Psoas muscle (tissue), 8 donors: Measurements from ENCODE around the gene SAA4. TPM values are rescaled to one million over a fixed set of nuclear protein-coding genes. Genes with fewer than 3 reads are reported as not detected.
"Not testable (repeated sequence)": the region's sequence is repeated elsewhere in the genome, so short reads cannot be mapped to it uniquely, and the experiment has no call there.

Source experiments
- ATAC-seq, 4 donors: fragments of 200-7000 bp; cut with Tn5 transposase; one replicate each; pipeline ENCODE4 v1.9.1; 2020; ENCODE audit warnings: moderate library complexity in 3 of 4, mild to moderate bottlenecking in 2 of 4
- DNase-seq, 2 donors: peaks; one replicate each; pipeline ENCODE4 v3.0.0-alpha.2; 2020
- H3K27ac ChIP-seq: fragments of 200-600 bp; one replicate; pipeline ENCODE4 v1.8.0; 2022
- H3K27me3 ChIP-seq, 3 donors: fragments of 200-600 bp in 1 of 3; one replicate each; pipeline versions ENCODE4 v1.6.1 to v1.8.0; 2013 to 2022; ENCODE audit warnings: low read length in 2 of 3, mild to moderate bottlenecking in 2 of 3, moderate library complexity in 1 of 3; ENCODE audit not compliant: insufficient read depth in 3 of 3
- H3K36me3 ChIP-seq, 2 donors: fragments of 200-600 bp in 1 of 2; one replicate each; pipeline versions ENCODE4 v1.6.1 to v1.8.0; 2013 to 2022; ENCODE audit warnings: low read depth in 1 of 2, mild to moderate bottlenecking in 1 of 2, moderate library complexity in 1 of 2; ENCODE audit not compliant: insufficient read depth in 1 of 2
- H3K4me1 ChIP-seq: fragments of 200-600 bp; one replicate; pipeline ENCODE4 v1.8.0; 2022
- H3K4me3 ChIP-seq: fragments of 200-600 bp; one replicate; pipeline ENCODE4 v1.8.0; 2022; ENCODE audit warnings: mild to moderate bottlenecking
- H3K9me3 ChIP-seq: fragments of 200-600 bp; one replicate; pipeline ENCODE4 v1.8.0; 2022
- CTCF ChIP-seq: fragments of 200-600 bp; IDR thresholded peaks from one replicate; pipeline ENCODE4 v1.8.0; 2022; ENCODE audit warnings: antibody characterized with exemption
- WGBS, 3 donors: extraction: QIAGEN DNeasy Blood & Tissue Kit; methylation state at CpG; one replicate each; pipeline versions ENCODE4 v1.1.6 to v1.1.7; 2013; 5-methylcytosine and 5-hydroxymethylcytosine counted together
- intact Hi-C, 2 donors: fragments of 100-400 bp; cut with DNase I; formaldehyde crosslinking; loops; one replicate each; pipeline versions ENCODE4 v1.11.0 to v1.14.2; 2022
- polyA plus RNA-seq, 3 donors: library from polyadenylated mRNA; stranded (reverse); fragments of 200-250 nt; gene quantifications; one replicate each; pipeline ENCODE4 v1.2.3, GENCODE V29; 2013
- total RNA-seq, 4 donors: library from RNA; stranded (reverse); fragmentation: NEBNext Ultra II Directional in 2 of 4; extraction: Animal tissue kit (Norgen Biotek cat#: 25700) in 2 of 4; gene quantifications; one replicate each; pipeline versions ENCODE4 v1.2.1 to v1.2.4, GENCODE V29; 2021 to 2023
- donor health status: healthy with polysubstance abuse.
- donor health status: DM: no; HTN: no; CAD: no; lungs with moderate emphysema.
- donor health status: Bipolar disorder and iron deficiency.
- donor health status: healthy.
- donor health status: DM: yes; HTN: yes; CAD: no.
- donor health status: DM: no; HTN: no; CAD: no.
- donor health status: DM: no; HTN: no; CAD: no.
- donor health status: DM: yes; HTN: yes; CAD: no.

Gene SAA4
- total and polyA plus RNA-seq, 7 donors: 0.05 to 2.9 (median 0.46) TPM; not detected in 4

GRCh38 chr11:18265949-18266348 lies 29.3 kb upstream of the SAA4 start, which contains the start of gene SAA1:
Gene SAA1, plus strand, starts transcription at chr11:18266264. Its CDS starts 624 bp downstream, at chr11:18266888.
- no peak for TF ChIP-seq CTCF
- Histone ChIP-seq H3K4me1 (no peaks in the 10 kb centered on the region), H3K9me3 (no peaks in the 10 kb centered on the region), H3K4me3 (no peak within 1 kb of the TSS), H3K27me3 (peaks cover 0 to 4% (median 0%) of the 10 kb centered on the region in 3 donors), H3K27ac (no peak within 1 kb of the TSS), H3K36me3 (no peaks in the 10 kb centered on the region)
- ATAC-seq (peak; percentile 15 to 72 (median 47)), DNase-seq (no peak)
- intact Hi-C loops: loop anchor here in 1 of 2 donors (10.0 kb wide), 1 partner anchor 721 kb away; the partner anchor contains the start of genes OTOG and USH1C
- WGBS, 3 donors: 48 to 56% (median 51%) methylated on average over 8 of the region's 8 CpGs

- no peaks in the 10 kb centered on the region for H3K36me3 ChIP-seq
- 44 to 69% (median 67%) methylated on average over 1 of the region's 1 CpG for WGBS, 3 donors
- peaks cover 0 to 5% (median 0%) of the 10 kb centered on the region in 3 donors for H3K27me3 ChIP-seq
- H3K4me1 ChIP-seq: no peaks in the 10 kb centered on the region
- H3K27ac ChIP-seq: no peak overlapping the region
- no peak for DNase-seq
- H3K9me3 ChIP-seq: no peaks in the 10 kb centered on the region
- no peak for TF ChIP-seq CTCF
- intact Hi-C loops: loop anchor here in 1 of 2 donors (10.0 kb wide), 1 partner anchor 720 kb away; the partner anchor contains the start of genes OTOG and USH1C
- no peak overlapping the region for H3K4me3 ChIP-seq
- no peak for ATAC-seq
Measured at GRCh38 chr11:18264677-18265555, 28.3 kb upstream of the SAA4 start.

- no peak for ATAC-seq
- DNase-seq: no peak
- no peak overlapping the region for H3K4me3 ChIP-seq
- no peaks in the 10 kb centered on the region for H3K4me1 ChIP-seq
- intact Hi-C loops: loop anchor here in 1 of 2 donors (10.0 kb wide), 1 partner anchor 719 kb away; the partner anchor contains the start of genes OTOG and USH1C
- 65 to 73% (median 65%) methylated on average over 4 of the region's 4 CpGs for WGBS, 3 donors
- no peak for TF ChIP-seq CTCF
- no peak overlapping the region for H3K27ac ChIP-seq
- H3K9me3 ChIP-seq: no peaks in the 10 kb centered on the region
- H3K36me3 ChIP-seq: no peaks in the 10 kb centered on the region
- peaks cover 0 to 5% (median 0%) of the 10 kb centered on the region in 3 donors for H3K27me3 ChIP-seq
Measured at GRCh38 chr11:18264035-18264434, 27.4 kb upstream of the SAA4 start.

- WGBS, 3 donors: 53 to 60% (median 58%) methylated on average over 8 of the region's 8 CpGs
- DNase-seq, H3K4me1 ChIP-seq, H3K9me3 ChIP-seq, H3K27ac ChIP-seq, ATAC-seq, H3K36me3 ChIP-seq, H3K4me3 ChIP-seq, H3K27me3 ChIP-seq: not testable (repeated sequence)
- intact Hi-C loops: loop anchor here in 1 of 2 donors (10.0 kb wide), 1 partner anchor 718 kb away; the partner anchor contains the start of genes OTOG and USH1C
Measured at GRCh38 chr11:18262681-18263350, 26.2 kb upstream of the SAA4 start.
